Suppressor macrophage treated with lipopolysaccharide for 1 hour (primary cell): ENCODE data around the gene CEP170.
"Not testable (repeated sequence)": the region's sequence is repeated elsewhere in the genome, so short reads cannot be mapped to it uniquely, and the experiment has no call there.

Source experiments
- DNase-seq, 3 donors: peaks; one replicate each; pipeline ENCODE4 v3.0.0-alpha.2; 2020 to 2022

The CEP170 gene

GRCh38 chr1:243233908-243234307 is 21.2 kb downstream of the CEP170 start:
- no peak for DNase-seq

- DNase-seq = peak in 2 of 3 donors; percentile 59 to 64
Measured at GRCh38 chr1:243230914-243231313, 24.2 kb downstream of the CEP170 start.

- no peak for DNase-seq
Measured at GRCh38 chr1:243229526-243229925, 25.6 kb downstream of the CEP170 start.

GRCh38 chr1:243227622-243228021 is 27.5 kb downstream of the CEP170 start:
- no peak for DNase-seq

- no peak for DNase-seq
Measured at GRCh38 chr1:243218059-243218458, 37.0 kb downstream of the CEP170 start.

- no peak for DNase-seq
Measured at GRCh38 chr1:243217349-243217748, 37.7 kb downstream of the CEP170 start.

GRCh38 chr1:243216741-243217140 is 38.3 kb downstream of the CEP170 start:
- DNase-seq = peak in 1 of 3 donors; percentile 29

- not testable (repeated sequence) for DNase-seq
Measured at GRCh38 chr1:243215276-243215875, 39.7 kb downstream of the CEP170 start.

- DNase-seq = peak in 2 of 3 donors; percentile 39 to 41
Measured at GRCh38 chr1:243213045-243213787, 41.9 kb downstream of the CEP170 start.

GRCh38 chr1:243211984-243212383 is 43.1 kb downstream of the CEP170 start:
- DNase-seq = not testable (repeated sequence)

- DNase-seq = peak in 2 of 3 donors; percentile 12 to 21
Measured at GRCh38 chr1:243205026-243205501, 50.0 kb downstream of the CEP170 start.

GRCh38 chr1:243204336-243204735 is 50.7 kb downstream of the CEP170 start:
- DNase-seq = not testable (repeated sequence)

- not testable (repeated sequence) for DNase-seq
Measured at GRCh38 chr1:243203196-243203595, 51.9 kb downstream of the CEP170 start.

GRCh38 chr1:243201316-243201715 is 53.8 kb downstream of the CEP170 start:
- not testable (repeated sequence) for DNase-seq

GRCh38 chr1:243197524-243197923 is 57.6 kb downstream of the CEP170 start:
- DNase-seq = not testable (repeated sequence)

GRCh38 chr1:243193330-243193729 is 61.8 kb downstream of the CEP170 start:
- DNase-seq = not testable (repeated sequence)

- DNase-seq = not testable (repeated sequence)
Measured at GRCh38 chr1:243186201-243186995, 68.7 kb downstream of the CEP170 start.

GRCh38 chr1:243184787-243185186 is 70.3 kb downstream of the CEP170 start:
- DNase-seq = not testable (repeated sequence)

GRCh38 chr1:243183661-243184060 is 71.4 kb downstream of the CEP170 start:
- DNase-seq = not testable (repeated sequence)

- DNase-seq = not testable (repeated sequence)
Measured at GRCh38 chr1:243183176-243183575, 71.9 kb downstream of the CEP170 start.

- DNase-seq = no peak
Measured at GRCh38 chr1:243179720-243180119, 75.4 kb downstream of the CEP170 start.

GRCh38 chr1:243177792-243178191 is 77.3 kb downstream of the CEP170 start:
- DNase-seq = not testable (repeated sequence)

GRCh38 chr1:243173758-243174369 is 81.2 kb downstream of the CEP170 start:
- DNase-seq = not testable (repeated sequence)
